GM12892 (cell line): ENCODE data around the gene GNG14.
A peak's percentile ranks its signal among the peaks of the same experiment; 100 is the strongest.
"Not testable (repeated sequence)": the region's sequence is repeated elsewhere in the genome, so short reads cannot be mapped to it uniquely, and the experiment has no call there.

Experiments
- DNase-seq: peaks from one replicate; pipeline ENCODE4 v3.0.0; 2011; ENCODE audit not compliant: insufficient read length
- FAIRE-seq: peaks from 2 replicates; lab custom pipeline; 2011; peaks lifted over from hg19 to GRCh38; lab: Jason Lieb, UNC
- POLR2A ChIP-seq: IDR thresholded peaks from 2 replicates; pipeline ENCODE4 v1.6.1; 2011; ENCODE audit warnings: low read depth, low read length, control low read depth
- POLR2AphosphoS5 ChIP-seq: IDR thresholded peaks from 2 replicates; pipeline ENCODE4 v1.6.1; 2011; ENCODE audit warnings: low read depth, low read length, control low read depth
- TAF1 ChIP-seq: IDR thresholded peaks from 2 replicates; pipeline ENCODE4 v1.6.1; 2011; ENCODE audit warnings: low read depth, mild to moderate bottlenecking, control low read depth, low read length, borderline replicate concordance

Gene GNG14

DNA sequence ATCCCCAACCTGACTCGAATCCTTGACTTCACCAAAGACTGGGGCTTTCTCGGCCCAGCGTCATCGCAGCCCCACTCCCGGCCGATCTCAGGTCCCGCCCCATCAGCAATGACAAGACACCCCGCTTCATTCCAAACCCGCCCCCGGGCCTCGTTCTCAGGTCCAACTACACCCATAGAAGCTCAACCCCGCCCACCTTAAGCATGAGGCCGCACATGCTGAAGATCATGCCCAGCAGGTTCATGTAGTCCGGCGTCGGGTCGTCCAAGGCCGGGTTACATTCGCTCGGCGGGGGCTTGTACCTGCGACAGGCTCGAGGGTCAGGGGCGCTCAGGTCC, 18.9 kb upstream of the GNG14 start:
- no peak for DNase-seq
- TF ChIP-seq POLR2A (no peak), POLR2AphosphoS5 (no peak), TAF1 (no peak)

DNA sequence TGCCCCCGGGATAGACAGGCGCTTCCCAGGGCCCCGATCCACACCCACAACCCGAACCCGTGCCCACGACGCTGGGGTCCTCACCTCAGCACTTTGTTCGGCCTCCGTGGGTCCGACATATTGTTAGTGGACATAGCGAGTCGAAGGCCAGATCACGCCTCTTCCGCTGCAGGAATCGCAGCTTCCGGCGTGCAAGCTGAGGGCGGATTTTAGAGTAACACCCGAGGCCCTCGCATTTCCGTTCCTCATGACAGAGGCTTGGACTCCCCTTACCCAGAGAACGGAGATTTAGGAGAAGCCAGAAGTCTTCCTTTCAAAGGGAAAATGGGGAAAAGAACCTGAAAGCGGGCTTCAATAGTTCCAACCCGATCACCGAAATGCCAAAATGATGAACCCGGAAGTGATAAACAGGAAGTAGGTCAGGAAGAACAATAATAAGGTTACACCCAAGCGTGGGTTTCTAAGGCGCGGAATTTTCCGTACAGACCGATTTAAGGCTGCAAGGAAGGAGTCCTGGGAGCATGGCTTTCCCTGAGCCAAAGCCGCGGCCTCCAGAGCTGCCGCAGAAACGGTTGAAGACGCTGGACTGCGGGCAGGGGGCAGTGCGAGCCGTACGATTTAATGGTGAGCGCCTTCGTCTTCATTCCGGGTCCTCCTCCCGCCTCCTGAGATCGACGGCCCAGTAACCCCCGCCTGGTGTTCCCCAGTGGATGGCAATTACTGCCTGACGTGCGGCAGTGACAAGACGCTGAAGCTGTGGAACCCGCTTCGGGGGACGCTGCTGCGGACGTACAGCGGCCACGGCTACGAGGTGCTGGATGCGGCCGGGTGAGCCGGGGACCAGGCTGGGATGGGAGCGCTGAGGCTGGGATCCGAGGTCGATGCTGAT, 18.3 kb upstream of the GNG14 start:
- peak; percentile 72 for TF ChIP-seq POLR2AphosphoS5
- TF ChIP-seq POLR2A, result peak; percentile 72; the same call in 1 of the 2 replicates
- 0 out of 2 replicates have a peak, but pooled peaks have one; percentile 24 for TF ChIP-seq TAF1
- FAIRE-seq, result peak; percentile 99
- DNase-seq, result peak; percentile 68

More for the DNA sequence above, 18.9 kb upstream of the GNG14 start:
- FAIRE-seq, result no peak

DNA sequence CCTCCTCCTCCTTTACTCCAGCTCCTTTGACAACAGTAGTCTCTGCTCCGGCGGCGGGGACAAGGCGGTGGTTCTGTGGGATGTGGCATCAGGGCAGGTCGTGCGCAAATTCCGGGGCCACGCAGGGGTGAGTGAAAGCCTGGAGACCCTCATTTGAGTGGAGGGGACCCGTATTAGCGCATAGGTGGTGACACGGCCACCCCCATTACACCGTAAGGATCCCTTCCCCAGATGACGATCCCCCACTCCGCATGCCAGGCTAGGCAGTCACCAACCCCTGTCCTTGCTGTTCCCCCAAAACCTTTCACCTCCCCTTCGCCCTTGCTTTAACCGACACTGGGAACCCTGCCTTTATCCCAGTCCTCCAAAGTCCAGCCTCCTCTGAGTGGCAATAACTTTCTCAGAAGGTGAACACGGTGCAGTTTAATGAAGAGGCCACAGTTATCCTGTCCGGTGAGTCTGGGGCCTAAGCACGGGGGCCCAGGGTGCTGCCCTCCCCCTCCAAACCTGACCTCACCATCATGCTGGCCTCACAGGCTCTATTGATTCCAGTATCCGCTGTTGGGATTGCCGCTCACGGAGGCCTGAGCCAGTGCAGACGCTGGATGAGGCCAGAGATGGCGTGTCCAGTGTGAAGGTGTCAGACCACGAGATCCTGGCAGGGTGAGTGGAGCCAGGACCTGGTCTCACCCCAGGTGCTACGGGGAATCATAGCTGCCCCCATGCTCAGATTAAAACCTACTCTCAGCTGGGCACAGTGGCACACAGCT, 17.5 kb upstream of the GNG14 start:
- peak; percentile 60; the same call in 1 of the 2 replicates for TF ChIP-seq POLR2AphosphoS5
- TF ChIP-seq TAF1, result no peak
- FAIRE-seq (no peak), DNase-seq (no peak)

GRCh38 chr19:12672744-12673143, 15.1 kb upstream of the GNG14 start:
- DNase-seq, result no peak
- TF ChIP-seq POLR2AphosphoS5 (no peak), POLR2A (peak; percentile 38; the same call in 1 of the 2 replicates)
- no peak for FAIRE-seq

DNA sequence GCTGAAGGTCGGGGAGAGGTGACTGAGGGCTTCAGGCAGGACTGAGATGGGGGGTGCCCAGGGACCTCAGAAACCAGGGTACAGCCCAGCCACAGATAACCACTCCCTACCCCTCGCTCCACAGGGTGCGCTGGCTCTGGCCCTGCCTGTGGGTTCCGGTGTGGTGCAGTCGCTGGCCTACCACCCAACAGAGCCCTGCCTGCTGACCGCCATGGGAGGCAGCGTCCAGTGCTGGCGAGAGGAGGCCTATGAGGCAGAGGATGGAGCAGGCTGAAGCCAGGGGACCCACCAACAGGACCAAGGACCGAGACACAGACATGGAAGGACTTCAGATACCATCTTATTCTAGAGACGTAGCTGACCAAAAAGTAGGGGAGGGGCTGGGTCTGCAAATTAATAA, 12.4 kb upstream of the GNG14 start:
- FAIRE-seq, result no peak
- TF ChIP-seq TAF1, result no peak
- TF ChIP-seq POLR2AphosphoS5, result no peak
- no peak for TF ChIP-seq POLR2A
- DNase-seq, result no peak

GRCh38 chr19:12675940-12676339, 11.9 kb upstream of the GNG14 start:
- no peak for TF ChIP-seq POLR2A
- TF ChIP-seq POLR2AphosphoS5, result no peak
- no peak for TF ChIP-seq TAF1
- DNase-seq (no peak), FAIRE-seq (no peak)

DNA sequence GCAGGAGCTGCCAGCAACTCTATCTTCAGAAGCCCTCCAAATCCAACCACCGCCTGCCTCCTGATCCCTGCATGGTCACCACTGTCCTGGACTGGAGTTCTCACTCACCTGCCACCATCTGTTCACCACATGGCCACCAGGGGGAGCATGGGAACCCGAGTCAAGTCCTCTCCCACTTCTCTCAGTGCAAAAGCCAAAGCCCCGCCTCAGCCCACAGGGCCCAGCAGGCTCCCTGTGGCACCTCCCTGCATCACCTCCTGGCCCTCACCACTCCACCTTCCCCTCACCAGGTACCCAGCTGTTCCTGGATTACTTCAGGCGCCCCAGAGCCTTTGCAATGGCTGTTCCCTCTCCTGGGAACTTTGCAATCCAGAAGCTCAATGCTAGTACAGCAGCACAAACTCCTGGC, 11.4 kb upstream of the GNG14 start:
- peak; percentile 86 for DNase-seq
- peak; percentile 84 for FAIRE-seq
- TF ChIP-seq POLR2A, result peak; percentile 36; the same call in 1 of the 2 replicates
- TF ChIP-seq TAF1, result no peak
- peak; percentile 74 for TF ChIP-seq POLR2AphosphoS5

- FAIRE-seq (no peak), DNase-seq (no peak)
- TF ChIP-seq TAF1 (no peak), POLR2AphosphoS5 (no peak), POLR2A (no peak; the same call in 1 of the 2 replicates)
Observed at GRCh38 chr19:12676928-12677327, 10.9 kb upstream of the GNG14 start.

GRCh38 chr19:12678039-12678438, 9.8 kb upstream of the GNG14 start:
- not testable (repeated sequence) for FAIRE-seq, DNase-seq

GRCh38 chr19:12680034-12680433, 7.8 kb upstream of the GNG14 start:
- TF ChIP-seq POLR2AphosphoS5 (no peak), POLR2A (no peak), TAF1 (no peak)
- DNase-seq (no peak), FAIRE-seq (no peak)

- TF ChIP-seq TAF1 (peak; percentile 53), POLR2A (peak; percentile 96), POLR2AphosphoS5 (peak; percentile 95)
- FAIRE-seq, result peak; percentile 94
Observed at GRCh38 chr19:12681074-12681987, 6.5 kb upstream of the GNG14 start, which contains the start of gene DHPS. TSS of gene DHPS (minus strand) at chr19:12681880. CDS start at chr19:12681766, 114 bp downstream.

More at GRCh38 chr19:12681074-12681987, 6.5 kb upstream of the GNG14 start, which contains the start of gene DHPS:
- peak; percentile 92 for DNase-seq
